Peyer's patch (tissue), 4 donors: ENCODE measurements around the gene SLC35A2.

Source experiments
- POLR2A ChIP-seq, 2 donors: fragments of 450-650 bp; IDR thresholded peaks; one replicate each; pipeline ENCODE4 v1.5.1; 2017; ENCODE audit warnings: antibody characterized with exemption in 2 of 2, mild to moderate bottlenecking in 2 of 2, moderate library complexity in 2 of 2
- TF ChIP-seq, protein P1 (sequence below), 6 experiments: fragments of 450-650 bp in 4 of 6; fragments of 200-600 bp in 2 of 6; sonication (generic) in 1 of 6; IDR thresholded peaks; one replicate each; pipeline ENCODE4 v1.5.1; 2017 to 2019; ENCODE audit warnings: antibody characterized with exemption in 6 of 6, mild to moderate bottlenecking in 3 of 6, moderate library complexity in 1 of 6

- TF ChIP-seq, protein P1, sequence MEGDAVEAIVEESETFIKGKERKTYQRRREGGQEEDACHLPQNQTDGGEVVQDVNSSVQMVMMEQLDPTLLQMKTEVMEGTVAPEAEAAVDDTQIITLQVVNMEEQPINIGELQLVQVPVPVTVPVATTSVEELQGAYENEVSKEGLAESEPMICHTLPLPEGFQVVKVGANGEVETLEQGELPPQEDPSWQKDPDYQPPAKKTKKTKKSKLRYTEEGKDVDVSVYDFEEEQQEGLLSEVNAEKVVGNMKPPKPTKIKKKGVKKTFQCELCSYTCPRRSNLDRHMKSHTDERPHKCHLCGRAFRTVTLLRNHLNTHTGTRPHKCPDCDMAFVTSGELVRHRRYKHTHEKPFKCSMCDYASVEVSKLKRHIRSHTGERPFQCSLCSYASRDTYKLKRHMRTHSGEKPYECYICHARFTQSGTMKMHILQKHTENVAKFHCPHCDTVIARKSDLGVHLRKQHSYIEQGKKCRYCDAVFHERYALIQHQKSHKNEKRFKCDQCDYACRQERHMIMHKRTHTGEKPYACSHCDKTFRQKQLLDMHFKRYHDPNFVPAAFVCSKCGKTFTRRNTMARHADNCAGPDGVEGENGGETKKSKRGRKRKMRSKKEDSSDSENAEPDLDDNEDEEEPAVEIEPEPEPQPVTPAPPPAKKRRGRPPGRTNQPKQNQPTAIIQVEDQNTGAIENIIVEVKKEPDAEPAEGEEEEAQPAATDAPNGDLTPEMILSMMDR (IDR thresholded peaks at IDR 0.05): no peak
- TF ChIP-seq POLR2A (IDR thresholded peaks at IDR 0.05): no peak
Observed at GRCh38 chrX:48904626-48905025, 6.8 kb downstream of the SLC35A2 start.
